SJSA1 (cell line): ENCODE results near the gene COL26A1. TPM values are rescaled to one million over a fixed set of nuclear protein-coding genes. Genes with fewer than 3 reads are reported as not detected.

ENCODE experiments used
- DNase-seq, 2 experiments: peaks; one replicate each; pipeline ENCODE4 v3.0.0-alpha.2; 2015 to 2020; ENCODE audit warnings: low spot score in 2 of 2, low read depth in 1 of 2
- H3K27ac ChIP-seq: fragments of 250-450 bp; sonication (Bioruptor Pico); 2 replicates; pipeline ENCODE4 v1.5.1; 2020; ENCODE audit warnings: mild to moderate bottlenecking, moderate library complexity
- H3K27me3 ChIP-seq: fragments of 250-450 bp; sonication (Bioruptor Pico); replicated peaks from 2 replicates; pipeline ENCODE4 v1.5.1; 2020; ENCODE audit warnings: mild to moderate bottlenecking, moderate library complexity
- H3K36me3 ChIP-seq: fragments of 250-450 bp; sonication (Bioruptor Pico); 2 replicates; pipeline ENCODE4 v1.5.1; 2020; ENCODE audit warnings: mild to moderate bottlenecking
- H3K4me1 ChIP-seq: fragments of 250-450 bp; sonication (Bioruptor Pico); replicated peaks from 2 replicates; pipeline ENCODE4 v1.6.1; 2021; ENCODE audit warnings: mild to moderate bottlenecking
- H3K4me3 ChIP-seq: fragments of 250-450 bp; sonication (Bioruptor Pico); 2 replicates; pipeline ENCODE4 v1.5.1; 2020; ENCODE audit warnings: mild to moderate bottlenecking
- H3K9me3 ChIP-seq: fragments of 250-450 bp; sonication (Bioruptor Pico); replicated peaks from 2 replicates; pipeline ENCODE4 v1.5.1; 2020; ENCODE audit warnings: mild to moderate bottlenecking
- total RNA-seq: library from RNA; depleted of rRNA; stranded (reverse); fragments of >200 nt; shearing (Covaris generic); gene quantifications from 2 replicates; pipeline ENCODE4 v1.2.3, GENCODE V29; 2014

Gene COL26A1
- total RNA-seq, 1 experiment from 2014 or later, result not detected

GRCh38 chr7:101547916-101548661, 185.4 kb downstream of the COL26A1 start:
- H3K36me3 ChIP-seq, result no peaks in the 10 kb centered on the region
- H3K9me3 ChIP-seq, result no peaks in the 10 kb centered on the region
- no peak overlapping the region for H3K4me3 ChIP-seq
- no peaks in the 10 kb centered on the region for H3K4me1 ChIP-seq
- DNase-seq, result no peak
- no peak overlapping the region for H3K27ac ChIP-seq
- no peaks in the 10 kb centered on the region for H3K27me3 ChIP-seq

GRCh38 chr7:101549734-101550133, 187.1 kb downstream of the COL26A1 start:
- H3K27me3 ChIP-seq, result no peaks in the 10 kb centered on the region

GRCh38 chr7:101550641-101551541, 188.2 kb downstream of the COL26A1 start:
- no peaks in the 10 kb centered on the region for H3K9me3 ChIP-seq
- H3K27ac ChIP-seq, result no peak overlapping the region
- no peaks in the 10 kb centered on the region for H3K36me3 ChIP-seq
- no peaks in the 10 kb centered on the region for H3K4me1 ChIP-seq
- H3K27me3 ChIP-seq, result no peaks in the 10 kb centered on the region
- H3K4me3 ChIP-seq, result no peak overlapping the region
- DNase-seq, result peak in 1 of 2 experiments; percentile 34

More at GRCh38 chr7:101549734-101550133, 187.1 kb downstream of the COL26A1 start:
- Histone ChIP-seq H3K9me3 (no peaks in the 10 kb centered on the region), H3K4me1 (no peaks in the 10 kb centered on the region), H3K36me3 (no peaks in the 10 kb centered on the region), H3K4me3 (no peak overlapping the region), H3K27ac (no peak overlapping the region)
- no peak for DNase-seq

- no peaks in the 10 kb centered on the region for H3K36me3 ChIP-seq
- peak in 1 of 2 experiments; percentile 40 for DNase-seq
- no peak overlapping the region for H3K4me3 ChIP-seq
- no peak overlapping the region for H3K27ac ChIP-seq
- H3K4me1 ChIP-seq, result no peaks in the 10 kb centered on the region
- no peaks in the 10 kb centered on the region for H3K27me3 ChIP-seq
- no peaks in the 10 kb centered on the region for H3K9me3 ChIP-seq
Observed at GRCh38 chr7:101553018-101553770, 190.5 kb downstream of the COL26A1 start.

GRCh38 chr7:101553771-101554445, 191.2 kb downstream of the COL26A1 start:
- Histone ChIP-seq H3K36me3 (no peaks in the 10 kb centered on the region), H3K27ac (no peak overlapping the region), H3K27me3 (no peaks in the 10 kb centered on the region), H3K9me3 (no peaks in the 10 kb centered on the region), H3K4me1 (no peaks in the 10 kb centered on the region), H3K4me3 (no peak overlapping the region)
- no peak for DNase-seq

GRCh38 chr7:101554584-101555268, 192.1 kb downstream of the COL26A1 start:
- Histone ChIP-seq H3K4me1 (no peaks in the 10 kb centered on the region), H3K36me3 (no peaks in the 10 kb centered on the region), H3K27me3 (no peaks in the 10 kb centered on the region), H3K9me3 (no peaks in the 10 kb centered on the region), H3K27ac (no peak overlapping the region), H3K4me3 (no peak overlapping the region)
- peak in 1 of 2 experiments; percentile 13 for DNase-seq

GRCh38 chr7:101555269-101555920, 192.7 kb downstream of the COL26A1 start:
- Histone ChIP-seq H3K4me3 (no peak overlapping the region), H3K27ac (no peak overlapping the region), H3K9me3 (no peaks in the 10 kb centered on the region), H3K36me3 (no peaks in the 10 kb centered on the region), H3K4me1 (no peaks in the 10 kb centered on the region), H3K27me3 (no peaks in the 10 kb centered on the region)
- DNase-seq, result no peak

- no peaks in the 10 kb centered on the region for H3K27me3 ChIP-seq
- DNase-seq, result no peak
- H3K9me3 ChIP-seq, result no peaks in the 10 kb centered on the region
- no peaks in the 10 kb centered on the region for H3K36me3 ChIP-seq
- no peak overlapping the region for H3K27ac ChIP-seq
- H3K4me3 ChIP-seq, result no peak overlapping the region
- H3K4me1 ChIP-seq, result no peaks in the 10 kb centered on the region
Observed at GRCh38 chr7:101555921-101556275, 193.2 kb downstream of the COL26A1 start.

GRCh38 chr7:101556453-101556968, 193.8 kb downstream of the COL26A1 start:
- DNase-seq, result no peak
- no peaks in the 10 kb centered on the region for H3K36me3 ChIP-seq
- no peaks in the 10 kb centered on the region for H3K4me1 ChIP-seq
- no peaks in the 10 kb centered on the region for H3K9me3 ChIP-seq
- no peaks in the 10 kb centered on the region for H3K27me3 ChIP-seq
- H3K4me3 ChIP-seq, result no peak overlapping the region
- H3K27ac ChIP-seq, result no peak overlapping the region

GRCh38 chr7:101557421-101557820, 194.7 kb downstream of the COL26A1 start:
- Histone ChIP-seq H3K9me3 (no peaks in the 10 kb centered on the region), H3K27me3 (0 out of 2 replicates have a peak, but pooled peaks cover 3% of the 10 kb centered on the region)

GRCh38 chr7:101557978-101558741, 195.5 kb downstream of the COL26A1 start:
- H3K27me3 ChIP-seq, result 0 out of 2 replicates have a peak, but pooled peaks cover 7% of the 10 kb centered on the region
- no peaks in the 10 kb centered on the region for H3K36me3 ChIP-seq
- H3K27ac ChIP-seq, result no peak overlapping the region
- H3K4me3 ChIP-seq, result no peak overlapping the region
- no peaks in the 10 kb centered on the region for H3K9me3 ChIP-seq
- no peak for DNase-seq
- H3K4me1 ChIP-seq, result no peaks in the 10 kb centered on the region

More at GRCh38 chr7:101557421-101557820, 194.7 kb downstream of the COL26A1 start:
- no peaks in the 10 kb centered on the region for H3K4me1 ChIP-seq
- DNase-seq, result no peak
- H3K4me3 ChIP-seq, result no peak overlapping the region
- no peak overlapping the region for H3K27ac ChIP-seq
- H3K36me3 ChIP-seq, result no peaks in the 10 kb centered on the region
